GM21825 (cell line): ENCODE measurements around the gene PACSIN3.

Source experiments
- ATAC-seq: cut with Tn5 transposase; IDR thresholded peaks from one replicate; pipeline ENCODE4 v1.9.1; 2021; ENCODE audit warnings: mild to moderate bottlenecking, moderate library complexity; ENCODE audit not compliant: unreplicated experiment

Gene PACSIN3

DNA sequence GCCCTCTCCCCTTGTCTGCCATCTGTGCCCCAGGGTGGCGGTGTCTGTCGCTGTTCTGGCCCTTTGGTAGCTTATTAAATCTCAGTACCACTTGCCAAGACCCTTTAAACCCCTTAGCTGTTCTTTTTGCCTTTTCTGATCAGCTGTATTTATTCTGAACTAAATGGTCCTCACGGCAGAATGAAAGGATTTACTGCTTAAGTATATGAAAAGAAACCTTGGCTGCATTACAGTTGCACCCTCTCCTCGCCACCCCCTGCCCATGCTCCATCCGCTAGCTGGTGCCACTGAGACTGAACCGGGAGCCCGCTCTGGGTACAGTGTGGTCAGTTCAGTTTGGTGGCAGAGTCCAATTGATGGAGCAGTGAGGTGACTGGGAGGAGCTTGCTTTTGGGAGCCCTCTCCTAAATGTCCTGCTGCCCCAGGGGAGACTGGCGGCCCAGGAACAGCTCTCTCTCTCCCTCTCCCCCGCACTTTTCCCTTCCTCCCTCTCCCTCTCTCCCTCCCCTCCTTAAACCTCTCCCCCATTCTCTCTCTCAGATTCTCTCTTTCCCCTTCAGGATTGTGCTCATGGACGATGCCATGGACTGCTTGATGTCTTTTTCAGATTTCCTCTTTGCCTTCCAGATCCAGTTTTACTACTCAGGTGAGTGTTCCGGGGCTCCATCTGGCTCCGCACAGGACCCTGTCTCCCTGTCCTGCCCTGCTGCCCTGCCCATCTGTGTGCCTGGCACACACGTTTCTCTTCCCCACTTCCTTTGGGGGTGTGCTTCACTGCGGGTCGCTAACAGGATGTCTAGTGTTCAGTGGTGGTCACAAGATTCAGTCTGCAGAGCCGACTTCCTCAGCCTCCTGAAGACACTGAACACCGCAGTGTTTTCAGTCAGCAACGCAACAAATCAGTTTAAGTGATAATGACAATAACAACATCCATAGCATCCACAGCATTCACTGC, 31.3 kb downstream of the PACSIN3 start:
- ATAC-seq = no peak

DNA sequence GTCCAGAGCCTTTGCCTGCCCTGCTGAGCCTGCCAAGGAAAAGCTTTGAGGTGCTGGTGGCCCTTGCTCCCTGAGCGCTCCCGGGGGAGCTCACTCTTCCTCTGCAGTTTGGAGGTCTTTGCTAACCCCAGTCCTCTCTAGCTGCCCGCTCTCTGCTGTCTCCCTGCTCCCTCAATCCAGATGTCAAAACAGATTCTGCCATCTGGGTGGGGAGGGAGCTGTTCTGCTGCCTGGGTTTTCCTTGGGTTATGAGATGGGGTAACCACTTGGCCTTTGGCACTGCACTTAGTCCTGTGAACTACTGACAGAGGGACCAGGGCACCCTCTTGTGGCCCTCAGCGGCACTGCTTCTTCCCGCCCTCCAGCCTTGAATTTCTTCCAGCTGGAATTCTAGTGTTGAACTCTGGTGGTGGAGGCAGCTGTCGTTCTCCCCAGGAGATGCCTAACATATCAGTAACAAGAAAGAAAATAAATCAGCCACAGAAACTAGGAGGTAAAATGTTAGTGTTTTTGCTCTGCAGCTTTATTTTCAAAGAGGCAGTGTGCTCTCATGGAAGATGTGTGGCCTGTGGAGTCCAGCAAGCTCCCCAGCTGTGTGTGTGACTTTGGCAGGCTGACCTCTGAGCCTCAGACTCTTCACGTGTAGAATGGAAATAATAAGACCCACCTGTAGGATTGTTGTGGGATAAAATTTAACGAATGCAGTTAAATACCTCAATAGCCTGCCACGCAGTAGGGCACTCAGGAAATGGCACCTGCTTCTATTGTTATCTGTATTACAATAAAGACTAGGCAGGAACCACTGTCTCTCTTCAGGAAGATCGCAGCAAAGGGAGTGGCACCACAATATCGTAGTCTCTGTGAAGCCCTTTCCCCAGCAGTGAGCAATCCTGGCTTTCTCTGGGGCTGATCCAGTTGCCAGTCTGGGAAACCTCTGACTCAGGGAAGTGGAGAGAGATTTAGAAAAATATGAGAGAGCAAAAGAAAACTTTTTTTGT, 33.0 kb downstream of the PACSIN3 start:
- ATAC-seq = no peak

DNA sequence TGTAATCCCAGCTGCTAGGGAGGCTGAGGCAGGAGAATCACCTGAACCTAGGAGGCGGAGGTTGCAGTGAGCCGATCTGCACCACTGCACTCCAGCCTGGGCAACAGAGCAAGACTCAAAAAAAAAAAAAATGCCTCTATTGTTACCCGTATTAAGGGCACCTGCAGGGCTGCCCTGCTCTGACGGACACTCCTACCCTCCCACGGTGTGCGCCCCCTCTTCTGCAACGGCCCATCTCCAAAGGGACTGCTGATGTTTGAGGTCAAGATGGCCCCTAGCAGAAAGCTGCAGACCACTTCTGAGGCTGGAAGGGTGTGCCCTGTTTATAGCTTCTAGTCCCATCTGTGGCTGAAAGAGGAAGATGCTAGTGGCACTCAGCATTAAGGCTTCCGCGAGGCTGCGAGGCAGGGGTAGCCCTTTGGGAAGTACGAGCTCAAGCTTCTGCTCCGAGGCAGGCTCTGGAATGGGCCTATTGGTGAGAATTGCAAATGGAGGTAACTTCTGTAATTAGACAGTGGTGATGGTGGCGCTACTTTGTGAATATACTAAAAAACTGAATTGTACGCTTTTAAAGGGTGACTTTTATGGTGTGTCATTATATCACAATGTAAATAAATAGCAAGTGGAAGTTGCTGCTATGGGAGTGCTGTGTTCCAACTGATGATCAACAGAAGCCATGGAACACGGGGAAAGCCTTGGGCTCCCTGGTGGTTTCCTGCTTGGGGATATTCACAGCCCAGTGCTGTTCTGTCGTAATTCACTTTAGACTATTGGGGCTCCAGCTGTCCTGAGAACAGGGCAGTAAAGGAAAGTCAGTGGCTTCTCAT, 33.9 kb downstream of the PACSIN3 start:
- no peak for ATAC-seq

DNA sequence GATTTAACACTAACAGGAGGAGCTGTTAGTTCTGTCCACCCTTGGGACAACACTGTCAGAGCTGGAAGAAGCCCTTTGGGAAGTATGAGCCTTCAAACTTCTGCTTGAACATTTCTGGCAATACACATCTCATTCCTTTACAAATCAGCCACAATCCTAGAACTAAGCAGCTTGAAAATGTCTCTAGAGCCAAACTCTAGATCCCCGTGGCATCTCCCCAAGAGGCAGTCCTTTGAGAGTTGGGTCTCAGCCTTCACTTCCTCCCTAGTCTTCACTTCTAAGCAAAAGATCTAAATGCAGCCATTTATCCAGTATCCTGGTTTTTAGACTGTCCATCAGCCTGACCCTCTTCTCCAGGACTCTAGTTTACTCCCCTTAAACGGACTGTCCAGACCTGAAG, 36.5 kb downstream of the PACSIN3 start:
- ATAC-seq = no peak

DNA sequence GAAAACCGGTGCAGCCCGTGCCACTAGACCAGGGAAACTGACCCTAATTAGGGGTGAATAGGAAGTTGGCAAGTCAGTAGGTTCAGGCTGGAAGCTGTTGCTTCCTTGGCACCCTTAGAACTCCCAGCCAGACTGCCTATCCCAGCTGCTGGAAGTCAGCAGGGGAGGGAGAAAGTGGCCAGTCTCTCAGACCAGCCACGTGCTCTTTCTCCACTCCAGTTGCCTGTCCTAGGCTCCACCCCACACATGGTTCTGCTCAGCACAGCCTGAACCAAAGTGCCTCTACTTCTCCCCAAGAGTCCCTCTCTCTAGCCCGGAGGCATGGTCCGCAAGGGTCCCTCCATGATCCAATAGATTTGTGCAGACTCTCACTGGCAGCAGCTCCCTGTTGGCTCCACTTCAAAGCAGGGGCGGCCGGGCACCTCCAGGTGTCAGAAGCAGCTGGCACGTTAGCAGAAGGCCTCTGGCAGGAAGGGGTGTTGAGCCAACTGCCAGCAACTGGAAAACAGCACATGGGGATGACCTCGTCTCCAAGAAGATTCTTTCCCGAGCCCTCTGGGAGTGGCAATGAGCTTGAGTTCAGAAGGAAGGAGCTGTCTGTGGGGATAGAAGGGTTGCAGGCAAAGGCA, 37.2 kb downstream of the PACSIN3 start:
- ATAC-seq = no peak

DNA sequence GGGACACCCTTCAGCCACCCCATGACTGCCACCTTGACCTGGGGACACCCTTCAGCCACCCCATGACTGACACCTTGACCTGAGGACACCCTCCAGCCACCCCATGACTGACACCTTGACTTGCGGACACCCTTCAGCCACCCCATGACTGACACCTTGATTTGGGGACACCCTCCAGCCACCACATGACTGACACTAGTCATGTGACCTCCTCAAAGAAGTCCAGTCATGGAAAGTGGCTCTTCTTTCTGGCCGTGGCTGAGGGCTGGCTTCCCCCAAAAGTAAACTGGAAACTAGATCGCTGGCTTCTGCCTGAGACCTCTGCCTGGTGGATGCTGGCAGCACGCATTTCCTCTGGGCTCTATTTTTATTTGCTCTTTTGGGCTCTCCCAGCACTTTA, 38.0 kb downstream of the PACSIN3 start:
- ATAC-seq = no peak

DNA sequence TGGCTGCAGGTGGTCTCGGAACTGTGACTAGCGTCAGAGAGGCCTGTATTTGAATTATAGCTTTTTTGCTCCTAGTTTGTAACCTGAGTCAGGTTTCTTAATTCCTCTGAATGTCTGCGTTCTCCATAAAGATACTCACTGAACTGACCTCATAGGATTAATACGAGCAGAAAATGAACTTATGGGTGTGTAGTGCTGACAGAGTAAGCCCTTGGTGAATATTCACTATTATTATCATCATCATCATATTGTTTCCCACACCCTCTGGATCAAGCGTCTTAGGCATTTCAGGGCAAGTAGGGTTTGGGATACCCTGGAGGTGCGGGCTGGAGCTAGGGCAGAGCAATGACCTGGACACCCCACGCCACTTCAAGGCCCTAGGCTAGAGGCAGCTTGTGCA, 38.6 kb downstream of the PACSIN3 start:
- ATAC-seq = no peak

DNA sequence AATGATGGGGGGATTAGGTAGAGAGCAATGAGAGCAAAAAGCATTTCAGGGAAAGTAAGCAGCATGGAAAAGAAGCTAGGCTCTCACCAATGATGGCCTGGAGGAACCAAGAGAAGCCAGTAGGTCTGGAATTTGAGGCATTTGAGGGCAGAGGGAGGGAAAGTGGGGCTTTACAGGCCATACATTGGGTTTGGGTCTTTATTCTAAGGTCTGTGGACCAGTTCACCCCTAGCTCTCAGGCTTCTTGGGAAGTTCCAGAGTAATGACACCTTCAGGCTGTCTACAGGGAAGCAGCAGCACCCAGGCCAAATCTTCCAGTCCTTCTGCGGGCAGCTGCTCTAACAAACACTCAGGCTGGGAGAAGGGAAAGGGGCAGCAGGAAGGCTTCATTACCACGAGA, 39.0 kb downstream of the PACSIN3 start:
- ATAC-seq = no peak

DNA sequence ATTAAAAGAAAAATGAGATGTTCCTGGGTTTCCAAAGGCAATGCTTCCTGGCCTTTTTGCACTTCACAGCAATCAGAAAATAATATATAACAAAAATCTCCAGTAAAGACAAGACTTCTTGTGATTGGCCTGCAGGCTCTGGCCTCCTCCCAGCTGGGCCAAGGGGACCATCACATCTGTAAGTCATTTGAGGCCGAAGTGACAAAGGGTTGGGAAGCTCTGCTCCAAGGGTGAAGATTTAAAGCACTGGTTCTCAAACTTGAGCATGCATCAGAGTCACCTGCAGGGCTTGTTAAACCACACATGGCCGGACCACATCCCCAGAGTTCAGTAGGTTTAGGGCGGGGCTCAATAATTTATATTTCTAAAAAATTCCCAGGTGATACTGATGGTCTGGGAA, 41.7 kb downstream of the PACSIN3 start:
- ATAC-seq = no peak

DNA sequence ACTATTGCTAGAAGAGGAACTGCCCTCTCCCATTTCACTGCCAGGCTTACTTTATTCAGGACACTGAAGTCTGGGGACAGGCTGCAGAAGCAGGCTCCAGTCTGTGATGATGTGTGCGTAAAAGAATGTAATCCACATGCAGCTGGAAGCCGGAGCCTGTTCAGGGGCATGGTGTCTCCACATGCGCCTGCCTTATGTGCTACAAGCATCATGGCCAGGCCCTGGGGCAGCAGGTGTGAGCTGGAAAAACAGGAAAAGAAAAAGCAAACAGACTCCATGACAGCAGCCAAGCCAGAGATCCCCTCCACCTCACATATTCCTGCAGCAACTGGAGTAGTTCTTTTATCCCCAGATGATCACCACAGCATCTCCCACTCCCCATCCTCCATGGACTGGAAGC, 42.9 kb downstream of the PACSIN3 start:
- no peak for ATAC-seq

DNA sequence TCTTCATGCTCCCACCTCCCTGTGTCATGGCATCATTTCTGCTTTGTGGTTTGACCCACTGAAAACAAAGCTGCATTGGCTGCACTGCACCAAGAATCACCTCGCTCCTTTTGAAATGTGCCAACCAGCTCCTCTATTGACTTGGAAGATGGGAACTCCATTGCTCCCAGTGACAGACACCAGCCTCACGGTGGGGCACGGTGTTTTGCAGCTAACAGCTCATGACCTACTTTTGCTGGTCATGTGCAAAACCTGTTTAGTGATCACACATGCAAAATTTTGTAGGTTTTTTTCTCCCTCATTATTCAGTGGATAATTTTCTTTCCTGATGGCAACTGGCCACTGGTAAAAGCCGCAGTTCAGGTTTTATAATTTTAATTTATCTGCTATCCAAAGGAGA, 46.4 kb downstream of the PACSIN3 start:
- ATAC-seq = no peak

DNA sequence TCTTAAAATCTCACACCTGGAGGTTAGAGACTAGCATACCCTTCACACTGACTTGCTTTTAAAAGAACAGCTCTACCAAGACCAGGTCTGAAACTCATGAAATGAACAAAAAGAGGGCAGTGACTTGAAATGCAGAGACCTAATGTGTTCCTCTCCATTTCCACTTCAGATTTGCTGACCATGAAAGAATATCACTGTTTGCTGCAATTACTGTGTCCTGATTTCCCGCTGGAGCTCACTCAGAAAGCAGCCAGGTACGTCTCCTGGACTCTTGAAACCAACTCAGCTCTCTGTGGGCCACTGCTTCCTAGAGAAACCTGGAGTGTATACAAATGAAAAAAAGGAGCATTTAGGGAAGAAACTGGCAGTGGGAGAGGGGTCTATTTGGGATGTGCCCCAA, 48.8 kb downstream of the PACSIN3 start:
- no peak for ATAC-seq

DNA sequence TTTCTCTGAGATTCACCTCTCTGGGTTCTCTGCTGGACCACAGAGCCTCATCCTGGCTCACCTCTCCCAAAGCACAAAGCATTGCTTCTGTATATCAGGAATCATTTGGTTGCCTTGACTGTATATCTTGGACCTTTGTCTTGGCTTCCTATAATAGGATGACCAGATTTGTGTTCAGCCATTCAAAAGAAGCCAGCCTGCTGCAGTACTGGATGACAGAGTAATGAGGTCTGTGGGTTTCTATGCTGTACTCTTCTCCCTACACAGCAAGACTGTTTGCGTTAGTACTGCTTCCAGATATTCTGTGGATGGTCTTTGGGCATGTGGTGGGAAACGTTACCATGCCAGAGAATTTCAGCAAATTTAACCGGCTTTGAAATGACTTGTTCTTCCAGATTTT, 49.3 kb downstream of the PACSIN3 start:
- no peak for ATAC-seq

DNA sequence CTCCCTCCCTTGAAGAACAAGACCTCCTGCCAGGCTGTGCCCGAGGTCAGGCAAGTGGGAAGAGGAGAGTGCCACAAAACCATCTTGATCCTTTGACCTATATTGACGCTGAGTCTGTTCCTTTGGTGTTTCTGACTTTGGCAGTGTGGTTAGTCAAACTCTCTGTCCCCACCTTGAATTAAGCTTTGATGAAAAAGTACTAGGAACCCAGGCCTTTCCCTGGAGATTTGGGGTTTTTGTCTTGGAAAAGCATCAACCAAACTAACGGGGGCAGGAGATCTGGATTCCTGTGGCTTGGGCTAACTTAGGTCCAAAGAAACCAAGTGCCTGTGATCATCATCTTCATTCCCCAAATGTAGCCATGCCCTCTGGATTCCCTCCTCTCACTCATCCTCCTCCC, 49.9 kb downstream of the PACSIN3 start:
- no peak for ATAC-seq

DNA sequence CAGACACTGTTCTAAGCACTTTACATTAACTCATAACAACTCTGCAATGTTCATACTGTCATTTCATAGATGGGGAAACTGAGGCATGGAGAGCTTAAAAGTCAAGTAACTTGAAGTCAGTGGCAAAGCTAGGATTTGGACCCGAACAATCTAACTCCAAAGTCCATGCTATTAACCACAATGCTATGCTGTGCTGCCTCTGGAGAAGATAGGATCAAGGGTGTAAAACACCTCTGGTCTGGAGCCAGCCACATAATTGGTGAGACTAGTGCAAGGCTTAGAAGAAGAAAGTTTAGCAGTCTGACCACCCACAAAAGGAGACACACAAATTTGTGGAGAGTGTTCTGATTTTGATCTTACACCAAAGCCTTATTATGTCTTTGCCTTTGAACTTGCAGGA, 53.3 kb downstream of the PACSIN3 start:
- no peak for ATAC-seq

DNA sequence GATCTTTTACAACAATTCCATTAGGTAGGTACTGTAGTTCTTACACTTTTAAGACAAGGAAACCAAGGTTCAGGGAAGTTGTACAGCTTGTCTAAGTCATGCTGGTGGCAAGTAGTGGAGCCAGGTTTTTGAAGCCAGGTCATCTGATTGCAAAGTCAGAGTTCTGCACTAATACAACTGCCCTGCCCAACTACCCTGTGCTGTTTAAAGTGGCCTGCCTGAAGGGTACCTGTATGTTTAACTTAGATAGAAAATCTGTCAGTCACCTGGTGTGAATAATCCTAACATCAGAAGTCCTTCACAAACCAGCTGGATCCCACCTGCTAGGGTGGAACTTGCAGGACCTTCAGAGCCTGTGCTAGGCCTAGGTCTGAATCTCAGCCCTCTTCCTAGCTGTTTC, 53.7 kb downstream of the PACSIN3 start:
- no peak for ATAC-seq

DNA sequence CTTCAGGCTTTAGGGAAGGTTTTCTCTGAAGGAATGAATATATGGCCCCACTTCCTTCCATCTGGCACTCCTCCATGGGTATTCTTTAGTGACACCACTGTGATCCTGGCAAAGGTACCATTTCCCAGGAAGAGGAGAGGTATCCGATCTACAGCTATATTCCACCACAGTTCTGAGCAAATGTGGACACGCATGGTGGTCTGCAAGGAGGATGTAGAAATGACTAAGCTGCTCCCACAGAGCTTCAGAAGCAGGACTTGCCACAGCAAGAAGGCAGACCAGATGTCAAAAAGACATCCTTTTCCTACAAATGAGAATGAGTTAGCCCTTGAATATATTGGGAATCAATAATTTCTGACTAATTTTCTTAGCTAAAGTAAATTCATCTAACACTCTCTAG, 55.1 kb downstream of the PACSIN3 start:
- ATAC-seq = no peak

DNA sequence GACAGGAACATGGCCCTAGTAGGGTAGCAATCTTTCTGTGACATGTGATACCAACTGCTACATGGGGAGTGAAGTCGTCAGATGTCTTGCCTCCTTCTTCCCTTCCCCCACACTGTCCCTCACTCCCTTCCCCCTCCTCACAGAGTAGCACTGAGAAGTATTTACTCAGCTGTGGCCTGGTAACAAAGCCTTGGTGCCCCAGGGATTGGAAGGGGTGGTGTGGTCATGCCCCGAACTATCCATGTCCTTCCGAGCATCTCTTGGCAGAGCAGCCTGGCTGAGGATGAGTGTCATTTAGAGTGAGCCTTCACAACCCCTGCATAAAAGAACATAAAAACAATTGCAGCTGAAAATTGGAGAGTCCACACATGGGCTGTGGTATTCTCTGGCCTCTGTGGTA, 55.7 kb downstream of the PACSIN3 start:
- ATAC-seq = no peak
